RWPE1 (cell line): ENCODE data around the gene SCYL1.

Experiments used
- CTCF ChIA-PET: fragments of 350-600 bp; sonication (Branson Sonifier 250); formaldehyde crosslinking; extraction: SDS; loops from one replicate; lab custom pipeline; 2021; lab: Yijun Ruan, JAX
- POLR2A ChIA-PET: fragments of 400-600 bp; formaldehyde crosslinking; extraction: SDS; loops from one replicate; lab custom pipeline; 2020; ENCODE audit warnings: antibody characterized with exemption; ENCODE audit not compliant: low non-redundant PET; lab: Yijun Ruan, JAX
- DNase-seq: peaks from one replicate; pipeline ENCODE4 v3.0.0; 2012; ENCODE audit warnings: low spot score
- H3K27ac ChIP-seq: fragments of 450-650 bp; 2 replicates; pipeline ENCODE4 v1.5.1; 2017
- TF ChIP-seq, protein P1 (sequence below): fragments of 450-650 bp; conservative IDR thresholded peaks from 2 replicates; pipeline ENCODE4 v1.5.1; 2017; ENCODE audit warnings: low read depth, mild to moderate bottlenecking

The SCYL1 gene

DNA sequence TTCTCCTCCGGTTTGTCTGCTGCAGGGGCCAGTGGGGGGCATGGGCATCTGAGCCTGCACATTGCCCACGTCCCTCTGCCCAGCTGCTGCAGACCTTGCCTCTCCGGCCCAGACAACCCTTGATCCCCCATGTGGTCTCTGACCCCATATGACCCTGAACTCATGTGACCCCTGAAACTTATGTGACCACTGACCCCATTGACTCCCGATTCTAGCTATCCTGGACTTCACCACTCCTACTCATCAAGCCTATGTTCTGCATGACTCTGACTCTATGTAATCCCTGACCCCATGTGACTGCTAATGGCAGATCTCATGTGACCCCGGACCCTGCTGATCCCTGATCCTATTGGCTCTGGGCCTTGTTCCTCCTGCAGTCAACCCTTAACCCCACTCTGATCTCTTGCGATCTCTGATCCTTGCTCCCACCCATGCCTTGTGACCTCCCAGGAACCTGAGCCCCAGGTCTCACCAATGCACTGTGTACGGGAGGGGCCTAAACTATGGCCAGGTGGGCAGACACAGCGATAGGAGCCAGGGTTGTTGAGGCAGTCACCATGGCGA, 27.6 kb downstream of the SCYL1 start:
- TF ChIP-seq, protein P1, sequence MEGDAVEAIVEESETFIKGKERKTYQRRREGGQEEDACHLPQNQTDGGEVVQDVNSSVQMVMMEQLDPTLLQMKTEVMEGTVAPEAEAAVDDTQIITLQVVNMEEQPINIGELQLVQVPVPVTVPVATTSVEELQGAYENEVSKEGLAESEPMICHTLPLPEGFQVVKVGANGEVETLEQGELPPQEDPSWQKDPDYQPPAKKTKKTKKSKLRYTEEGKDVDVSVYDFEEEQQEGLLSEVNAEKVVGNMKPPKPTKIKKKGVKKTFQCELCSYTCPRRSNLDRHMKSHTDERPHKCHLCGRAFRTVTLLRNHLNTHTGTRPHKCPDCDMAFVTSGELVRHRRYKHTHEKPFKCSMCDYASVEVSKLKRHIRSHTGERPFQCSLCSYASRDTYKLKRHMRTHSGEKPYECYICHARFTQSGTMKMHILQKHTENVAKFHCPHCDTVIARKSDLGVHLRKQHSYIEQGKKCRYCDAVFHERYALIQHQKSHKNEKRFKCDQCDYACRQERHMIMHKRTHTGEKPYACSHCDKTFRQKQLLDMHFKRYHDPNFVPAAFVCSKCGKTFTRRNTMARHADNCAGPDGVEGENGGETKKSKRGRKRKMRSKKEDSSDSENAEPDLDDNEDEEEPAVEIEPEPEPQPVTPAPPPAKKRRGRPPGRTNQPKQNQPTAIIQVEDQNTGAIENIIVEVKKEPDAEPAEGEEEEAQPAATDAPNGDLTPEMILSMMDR, result 0 out of 2 replicates have a peak, but pooled peaks have one; percentile 5
- DNase-seq, result no peak
- ChIA-PET CTCF (interaction anchor here (0.5 to 2.2 kb wide), 10 partner anchors 8 to 272 kb away, joined by 3 to 12 read pairs (median 3); no protein-coding TSS in a partner anchor), POLR2A (no interaction called here)
- no peak overlapping the region for H3K27ac ChIP-seq

DNA sequence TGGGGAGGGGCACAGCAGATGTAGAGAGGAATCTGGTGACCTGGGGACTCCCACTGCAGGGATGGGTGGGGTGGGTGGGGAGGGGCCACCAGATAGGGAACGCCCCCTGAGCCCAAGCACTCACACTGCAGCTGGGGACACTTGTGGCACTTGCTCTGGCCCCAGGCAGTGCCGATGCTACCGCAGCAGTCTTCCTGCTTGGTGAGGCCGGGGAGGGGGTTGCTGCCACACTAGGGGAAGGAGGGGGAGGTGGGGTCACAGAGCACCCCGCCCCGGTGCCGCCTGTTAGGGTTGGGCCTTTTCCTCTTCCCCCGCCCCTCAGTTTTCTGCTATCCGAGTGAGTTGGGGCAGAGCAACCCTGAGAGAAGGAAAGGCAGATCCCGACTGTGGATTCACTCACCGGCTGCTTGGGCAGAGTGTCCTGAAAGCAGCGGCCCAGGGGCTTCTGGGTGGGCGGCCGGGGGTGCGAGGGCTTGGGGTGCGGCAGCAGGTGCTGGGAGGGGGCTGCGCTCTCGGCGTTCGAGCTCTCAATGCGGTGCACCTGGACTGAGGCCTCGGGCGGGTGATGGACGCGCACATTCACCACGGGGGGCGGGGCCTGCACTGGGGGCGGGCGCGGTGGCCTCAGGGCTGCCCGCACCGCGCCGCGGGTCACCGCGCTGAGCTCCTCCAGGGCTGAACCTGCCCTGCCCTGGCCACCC, 28.6 kb downstream of the SCYL1 start:
- TF ChIP-seq, protein P1, result no peak
- CTCF ChIA-PET, result no interaction called here
- H3K27ac ChIP-seq, result no peak overlapping the region
- DNase-seq, result no peak
- POLR2A ChIA-PET, result no interaction called here

DNA sequence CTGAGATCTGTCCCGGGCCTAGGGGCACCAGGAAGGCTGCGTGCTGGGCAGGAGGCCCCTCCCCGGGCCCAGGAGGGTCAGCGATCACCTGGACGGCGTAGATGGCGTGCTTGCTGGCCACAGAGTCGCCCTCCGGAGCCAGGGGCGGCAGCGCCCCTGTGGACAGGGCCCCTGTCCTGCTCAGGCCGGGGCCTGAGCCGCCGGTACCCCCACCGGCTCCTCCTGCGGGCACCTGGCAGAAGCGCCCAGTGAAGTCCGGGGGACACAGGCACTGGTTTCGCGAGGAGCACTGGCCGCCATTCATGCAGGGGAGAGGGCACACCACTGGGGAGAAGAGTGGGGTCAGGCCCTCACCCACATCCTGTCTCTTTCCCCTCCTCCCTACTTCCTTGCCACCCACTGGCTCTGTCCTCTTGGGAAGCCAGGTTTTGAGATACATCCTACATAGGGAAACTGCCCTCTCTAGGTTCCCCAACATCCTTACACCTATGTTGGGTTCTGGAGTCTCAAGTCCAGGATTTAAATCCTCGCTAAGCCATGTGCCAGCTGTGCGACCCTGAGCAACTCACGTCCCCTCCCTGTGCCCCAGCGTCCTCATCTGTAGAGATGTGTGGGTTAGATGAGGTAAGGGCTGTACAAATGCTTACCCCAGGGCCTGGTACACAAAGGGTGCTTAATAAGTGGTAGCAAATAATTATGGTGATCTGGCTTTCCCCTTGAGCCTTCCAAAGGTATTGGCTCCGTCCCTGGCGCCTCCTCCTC, 29.4 kb downstream of the SCYL1 start:
- CTCF ChIA-PET, result interaction anchor here (1.8 kb wide), 1 partner anchor 14 kb away, joined by 15 read pairs; no protein-coding TSS in a partner anchor
- TF ChIP-seq, protein P1, result no peak
- POLR2A ChIA-PET, result interaction anchor here (1.3 kb wide), 1 partner anchor 14 kb away, joined by 3 read pairs; no protein-coding TSS in a partner anchor
- DNase-seq, result no peak
- H3K27ac ChIP-seq, result peak overlapping the region; percentile 86

DNA sequence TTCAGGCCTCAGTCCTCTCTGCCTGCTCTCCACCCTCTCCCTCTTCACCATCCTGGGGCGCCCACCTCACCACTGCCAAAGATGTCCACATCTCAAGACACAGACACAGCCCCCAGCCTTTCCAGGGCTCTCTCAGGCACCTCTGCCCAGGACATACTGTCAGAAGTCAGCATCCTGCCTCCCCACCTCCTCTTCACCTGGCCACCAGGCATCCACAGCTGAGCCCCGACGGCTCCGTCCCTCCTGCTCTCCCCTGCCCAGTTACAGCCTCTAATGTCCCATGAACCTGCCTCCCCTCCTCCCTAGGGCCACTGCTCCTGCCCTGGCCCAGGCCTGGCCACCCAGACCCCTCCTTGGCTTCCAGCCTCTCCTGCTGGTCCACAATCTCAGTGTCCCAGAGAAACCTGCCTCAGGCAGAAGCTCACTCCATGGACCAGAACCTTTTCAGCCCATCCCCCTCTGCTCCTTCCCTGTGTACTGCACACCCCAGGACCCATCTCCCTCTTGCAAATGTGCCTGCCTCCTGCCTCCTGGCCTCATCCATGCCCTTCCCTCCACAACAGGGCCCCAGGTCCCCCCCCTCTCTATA, 30.1 kb downstream of the SCYL1 start:
- TF ChIP-seq, protein P1, result no peak
- POLR2A ChIA-PET, result interaction anchor here (1.3 kb wide), 1 partner anchor 14 kb away, joined by 3 read pairs; no protein-coding TSS in a partner anchor
- DNase-seq, result no peak
- H3K27ac ChIP-seq, result peak overlapping the region; percentile 86
- CTCF ChIA-PET, result interaction anchor here (1.8 kb wide), 1 partner anchor 14 kb away, joined by 15 read pairs; no protein-coding TSS in a partner anchor

DNA sequence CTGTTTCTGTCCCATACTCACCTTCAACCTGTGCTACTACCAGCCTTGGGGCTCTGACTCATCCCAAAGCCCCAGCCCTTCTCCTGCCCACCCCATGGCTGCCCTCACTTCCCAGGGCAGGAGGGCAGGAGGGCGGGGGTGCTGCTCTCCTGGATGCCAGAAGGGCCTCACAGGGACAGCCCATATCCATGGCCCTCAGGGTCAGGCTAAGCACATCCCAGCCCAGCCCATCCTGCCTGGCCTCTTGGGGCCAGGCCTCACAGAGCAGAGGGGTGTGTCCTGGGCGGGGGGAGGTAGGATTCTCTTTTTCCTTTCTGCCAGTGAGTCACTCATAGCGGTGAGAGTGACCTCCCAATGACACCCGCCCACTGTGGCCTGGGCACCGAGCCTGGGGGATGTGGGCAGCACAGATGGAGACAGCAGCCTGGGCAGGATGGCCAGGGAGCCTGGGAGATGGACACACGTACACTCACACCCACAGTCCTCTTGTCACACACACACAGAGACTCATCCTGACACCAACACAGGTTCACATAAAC, 30.9 kb downstream of the SCYL1 start:
- peak; percentile 73 for DNase-seq
- CTCF ChIA-PET, result interaction anchor here (0.5 to 1.8 kb wide), 2 partner anchors 15 to 351 kb away, joined by 3 to 15 read pairs; no protein-coding TSS in a partner anchor
- H3K27ac ChIP-seq, result peak overlapping the region; percentile 86
- TF ChIP-seq, protein P1, result no peak
- POLR2A ChIA-PET, result interaction anchor here (1.3 kb wide), 1 partner anchor 15 kb away, joined by 3 read pairs; no protein-coding TSS in a partner anchor
